Measurements from ENCODE around the gene FAM204A.

FAM204A gene

DNA sequence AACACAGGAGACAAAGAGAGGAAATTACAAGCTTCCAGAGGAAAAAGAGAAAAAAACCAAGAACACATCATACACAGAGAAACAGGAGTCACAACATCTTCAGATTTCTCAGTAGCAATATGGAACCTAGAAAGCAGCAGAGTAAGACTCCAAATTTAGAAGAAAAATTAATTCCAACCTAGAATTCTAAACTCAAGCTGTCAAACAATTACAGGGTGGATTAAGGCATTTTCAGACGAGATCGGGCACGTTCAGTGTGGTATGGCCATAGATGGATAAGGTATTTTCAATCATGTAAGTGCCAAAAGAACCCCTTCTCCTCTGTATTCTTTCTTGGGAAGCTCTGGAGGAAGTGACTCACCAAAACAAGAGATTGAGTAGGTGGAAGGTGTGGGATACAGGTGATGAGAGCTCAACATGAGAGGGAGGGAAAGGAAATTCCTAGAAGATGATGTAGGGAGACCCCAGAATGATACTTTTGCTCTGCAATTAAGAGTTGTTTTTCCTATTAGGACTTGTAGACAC lies 51.6 kb downstream of the FAM204A start:
- Histone ChIP-seq H3K4me3 (ENCODE audit: low read depth, low read length) (no peak overlapping the region), H3K9me3 (ENCODE audit: severe bottlenecking) (no peaks in the 10 kb centered on the region), H3K36me3 (no peaks in the 10 kb centered on the region), H3K27me3 (ENCODE audit: insufficient read depth, low read depth, severe bottlenecking) (peaks cover 23% of the 10 kb centered on the region), H3K27ac (no peak overlapping the region)
- DNase-seq: no peak
- TF ChIP-seq, protein P1, sequence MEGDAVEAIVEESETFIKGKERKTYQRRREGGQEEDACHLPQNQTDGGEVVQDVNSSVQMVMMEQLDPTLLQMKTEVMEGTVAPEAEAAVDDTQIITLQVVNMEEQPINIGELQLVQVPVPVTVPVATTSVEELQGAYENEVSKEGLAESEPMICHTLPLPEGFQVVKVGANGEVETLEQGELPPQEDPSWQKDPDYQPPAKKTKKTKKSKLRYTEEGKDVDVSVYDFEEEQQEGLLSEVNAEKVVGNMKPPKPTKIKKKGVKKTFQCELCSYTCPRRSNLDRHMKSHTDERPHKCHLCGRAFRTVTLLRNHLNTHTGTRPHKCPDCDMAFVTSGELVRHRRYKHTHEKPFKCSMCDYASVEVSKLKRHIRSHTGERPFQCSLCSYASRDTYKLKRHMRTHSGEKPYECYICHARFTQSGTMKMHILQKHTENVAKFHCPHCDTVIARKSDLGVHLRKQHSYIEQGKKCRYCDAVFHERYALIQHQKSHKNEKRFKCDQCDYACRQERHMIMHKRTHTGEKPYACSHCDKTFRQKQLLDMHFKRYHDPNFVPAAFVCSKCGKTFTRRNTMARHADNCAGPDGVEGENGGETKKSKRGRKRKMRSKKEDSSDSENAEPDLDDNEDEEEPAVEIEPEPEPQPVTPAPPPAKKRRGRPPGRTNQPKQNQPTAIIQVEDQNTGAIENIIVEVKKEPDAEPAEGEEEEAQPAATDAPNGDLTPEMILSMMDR (IDR thresholded peaks at IDR 0.05; ENCODE audit: low read depth, low read length): no peak

DNA sequence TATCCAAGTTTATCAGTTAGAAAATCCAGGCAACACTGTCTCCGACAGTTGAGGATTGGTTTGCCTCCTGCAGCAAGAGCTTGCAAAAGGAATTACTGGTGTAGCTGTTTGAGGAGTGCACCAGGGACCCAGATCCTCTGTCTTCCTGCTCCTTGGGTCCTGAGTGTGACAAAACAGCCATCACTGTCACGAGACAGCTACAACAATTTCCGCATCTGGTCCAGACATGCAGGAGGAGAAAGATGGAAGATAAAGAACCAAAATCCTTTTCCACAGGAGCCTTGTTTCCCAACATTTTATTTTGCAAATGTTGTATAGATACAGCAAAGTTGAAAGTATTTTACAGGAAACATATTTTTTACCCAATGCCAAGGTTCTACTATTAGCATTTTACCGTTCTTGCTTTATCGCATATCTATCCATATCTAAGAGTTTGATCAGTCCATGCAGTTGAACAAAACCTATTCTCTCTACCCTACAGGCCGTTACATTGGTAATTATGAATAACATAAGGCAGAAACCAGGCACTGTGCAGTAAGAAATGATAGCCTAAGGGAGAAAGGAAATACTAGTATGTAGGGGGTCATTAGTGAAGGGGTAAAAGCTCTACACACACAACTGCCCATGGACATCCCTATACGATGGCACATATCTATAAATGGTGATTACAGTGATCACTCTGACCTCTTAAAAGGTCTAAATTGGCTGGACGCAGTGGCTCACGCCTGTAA lies 54.9 kb downstream of the FAM204A start:
- H3K9me3 ChIP-seq (ENCODE audit: severe bottlenecking): no peaks in the 10 kb centered on the region
- TF ChIP-seq, protein P1 (IDR thresholded peaks at IDR 0.05; ENCODE audit: low read depth, low read length): no peak
- no peak overlapping the region for H3K27ac ChIP-seq
- H3K27me3 ChIP-seq (ENCODE audit: insufficient read depth, low read depth, severe bottlenecking): peaks cover 26% of the 10 kb centered on the region
- DNase-seq: no peak
- no peaks in the 10 kb centered on the region for H3K36me3 ChIP-seq
- H3K4me3 ChIP-seq (ENCODE audit: low read depth, low read length): no peak overlapping the region

DNA sequence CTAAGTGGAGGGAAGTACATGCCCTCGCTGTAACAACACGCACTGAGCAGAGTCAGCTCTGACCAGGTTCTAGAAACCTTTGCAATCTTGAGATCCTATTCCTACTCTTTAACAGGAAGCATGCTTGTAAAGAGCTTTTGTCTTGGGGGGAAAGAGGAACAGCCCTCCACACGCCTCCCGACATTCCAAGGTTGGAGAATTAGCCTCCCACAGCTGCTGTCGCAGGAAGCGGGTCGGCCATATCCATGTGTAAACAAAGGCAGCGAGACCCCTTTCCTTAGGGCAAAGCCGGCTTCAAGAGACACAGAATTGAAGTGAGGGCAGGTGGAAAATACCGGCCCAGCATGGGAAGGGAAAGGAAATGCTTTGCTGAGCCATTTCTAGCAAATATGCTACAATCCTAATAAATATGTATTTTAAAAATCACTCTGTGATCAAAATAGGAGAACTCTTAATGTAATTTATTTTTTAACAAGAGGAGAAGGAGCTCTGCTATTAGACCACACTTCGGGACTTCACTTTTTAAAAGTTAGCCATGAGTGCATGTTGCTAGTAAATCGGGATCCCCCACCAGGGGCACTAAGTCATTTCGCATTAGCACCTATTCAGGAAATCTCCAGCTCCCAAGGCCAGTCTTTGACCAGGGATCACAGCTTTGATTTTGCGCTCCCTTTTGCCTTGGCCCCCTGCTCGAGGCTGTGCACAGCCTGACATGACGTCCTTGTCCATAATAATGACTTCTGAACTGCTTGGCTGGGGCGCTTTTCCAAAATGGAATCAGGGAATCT lies 55.9 kb downstream of the FAM204A start:
- no peak for DNase-seq
- H3K9me3 ChIP-seq (ENCODE audit: severe bottlenecking): no peaks in the 10 kb centered on the region
- TF ChIP-seq, protein P1 (IDR thresholded peaks at IDR 0.05; ENCODE audit: low read depth, low read length): no peak
- no peaks in the 10 kb centered on the region for H3K36me3 ChIP-seq
- peaks cover 32% of the 10 kb centered on the region for H3K27me3 ChIP-seq (ENCODE audit: insufficient read depth, low read depth, severe bottlenecking)
- H3K27ac ChIP-seq: no peak overlapping the region
- no peak overlapping the region for H3K4me3 ChIP-seq (ENCODE audit: low read depth, low read length)

DNA sequence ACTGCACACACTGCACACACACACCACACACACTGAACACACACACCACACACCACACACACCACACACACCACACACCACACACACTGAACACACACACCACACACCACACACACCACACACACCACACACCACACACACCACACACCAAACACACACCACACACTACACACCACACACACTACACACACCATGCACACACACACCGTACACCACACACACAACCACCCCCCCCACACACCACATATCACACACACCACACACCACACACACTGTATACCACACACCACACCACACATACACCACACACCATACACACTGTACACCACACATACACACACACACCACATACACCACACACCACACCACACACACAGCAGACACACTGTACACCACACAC lies 59.5 kb downstream of the FAM204A start:
- Histone ChIP-seq H3K9me3 (ENCODE audit: severe bottlenecking) (no peaks in the 10 kb centered on the region), H3K27me3 (ENCODE audit: insufficient read depth, low read depth, severe bottlenecking) (peaks cover 45% of the 10 kb centered on the region), H3K4me3 (ENCODE audit: low read depth, low read length) (no peak overlapping the region), H3K27ac (no peak overlapping the region), H3K36me3 (no peaks in the 10 kb centered on the region)
- TF ChIP-seq, protein P1 (IDR thresholded peaks at IDR 0.05; ENCODE audit: low read depth, low read length): no peak
- DNase-seq: no peak

DNA sequence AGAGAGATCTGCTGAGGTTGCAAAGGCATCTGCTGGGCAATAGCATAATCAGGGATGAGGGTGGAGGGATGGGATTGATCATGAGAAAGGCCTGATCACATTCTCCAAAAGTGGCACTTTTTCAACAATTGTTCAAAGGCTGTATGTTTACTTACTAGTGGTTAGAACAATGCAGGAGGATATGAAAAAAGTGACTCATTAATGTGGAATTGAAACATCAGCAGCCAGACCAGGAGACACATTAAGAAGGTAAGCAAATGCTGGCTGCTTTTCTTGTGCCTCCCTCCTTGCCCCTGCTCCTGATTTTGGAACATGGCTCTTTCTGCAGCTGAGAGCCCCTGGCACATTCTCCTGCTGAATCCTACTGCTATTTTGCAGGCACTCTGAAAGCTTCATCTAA lies 63.5 kb downstream of the FAM204A start:
- no peak overlapping the region for H3K4me3 ChIP-seq (ENCODE audit: low read depth, low read length)
- H3K36me3 ChIP-seq: no peaks in the 10 kb centered on the region
- TF ChIP-seq, protein P1 (IDR thresholded peaks at IDR 0.05; ENCODE audit: low read depth, low read length): no peak
- H3K27me3 ChIP-seq (ENCODE audit: insufficient read depth, low read depth, severe bottlenecking): peaks cover 52% of the 10 kb centered on the region
- H3K9me3 ChIP-seq (ENCODE audit: severe bottlenecking): no peaks in the 10 kb centered on the region
- DNase-seq: no peak
- no peak overlapping the region for H3K27ac ChIP-seq

All from WERI-Rb-1 (cell line).